H9 (cell line): ENCODE measurements around the gene RAD51. TPM values are rescaled to one million over a fixed set of nuclear protein-coding genes. Genes with fewer than 3 reads are reported as not detected.

Experiments used
- DNase-seq: peaks from one replicate; pipeline ENCODE4 v3.0.0-alpha.2; 2017
- H2AFZ ChIP-seq: one replicate; pipeline ENCODE4 v1.6.1; 2013; ENCODE audit warnings: mild to moderate bottlenecking, low read length, control low read depth, moderate library complexity
- H2AK5ac ChIP-seq: 2 replicates; pipeline ENCODE4 v1.6.1; 2013; ENCODE audit warnings: low read length, control low read depth, mixed read lengths; ENCODE audit not compliant: insufficient read length
- H2BK120ac ChIP-seq: one replicate; pipeline ENCODE4 v1.6.1; 2013; ENCODE audit warnings: low read depth, mild to moderate bottlenecking, low read length, control low read depth, inconsistent platforms; ENCODE audit not compliant: poor library complexity, severe bottlenecking
- H2BK12ac ChIP-seq: 2 replicates; pipeline ENCODE4 v1.6.1; 2013; ENCODE audit warnings: low read length, control low read depth, mixed read lengths, low read depth; ENCODE audit not compliant: insufficient read length
- H2BK15ac ChIP-seq: 2 replicates; pipeline ENCODE4 v1.6.1; 2013; ENCODE audit warnings: low read depth, low read length, control low read depth
- H2BK20ac ChIP-seq: one replicate; pipeline ENCODE4 v1.6.1; 2013; ENCODE audit warnings: low read depth, mild to moderate bottlenecking, low read length, control low read depth, inconsistent platforms; ENCODE audit not compliant: poor library complexity, severe bottlenecking
- H2BK5ac ChIP-seq: 2 replicates; pipeline ENCODE4 v1.6.1; 2013; ENCODE audit warnings: low read length, control low read depth, mixed read lengths; ENCODE audit not compliant: insufficient read length
- H3K14ac ChIP-seq: 2 replicates; pipeline ENCODE4 v1.6.1; 2013; ENCODE audit warnings: low read length, control low read depth; ENCODE audit not compliant: insufficient read depth
- H3K18ac ChIP-seq: 2 replicates; pipeline ENCODE4 v1.6.1; 2013; ENCODE audit warnings: low read depth, mild to moderate bottlenecking, mixed read lengths, low read length, control low read depth; ENCODE audit not compliant: insufficient read length
- H3K23ac ChIP-seq: 2 replicates; pipeline ENCODE4 v1.6.1; 2013; ENCODE audit warnings: low read length, control low read depth, mixed read lengths, low read depth; ENCODE audit not compliant: insufficient read length
- H3K23me2 ChIP-seq: 2 replicates; pipeline ENCODE4 v1.6.1; 2013; ENCODE audit warnings: low read depth, mild to moderate bottlenecking, mixed read lengths, low read length, control low read depth; ENCODE audit not compliant: insufficient read length, poor library complexity, severe bottlenecking
- H3K27ac ChIP-seq: 2 replicates; pipeline ENCODE4 v1.5.1; 2013; ENCODE audit warnings: low read length, control low read depth, mixed read lengths, low read depth; ENCODE audit not compliant: insufficient read length
- H3K27me3 ChIP-seq: 2 replicates; pipeline ENCODE4 v1.6.1; 2013; ENCODE audit warnings: low read length, control low read depth, inconsistent platforms; ENCODE audit not compliant: insufficient read depth
- H3K4ac ChIP-seq: 2 replicates; pipeline ENCODE4 v1.6.1; 2013; ENCODE audit warnings: low read depth, mild to moderate bottlenecking, control low read depth, inconsistent platforms, low read length, moderate library complexity
- H3K4me1 ChIP-seq: 2 replicates; pipeline ENCODE4 v1.6.1; 2013; ENCODE audit warnings: low read length, control low read depth, inconsistent platforms; ENCODE audit not compliant: insufficient read depth
- H3K4me2 ChIP-seq: 2 replicates; pipeline ENCODE4 v1.6.1; 2013; ENCODE audit warnings: low read length, control low read depth, mixed read lengths; ENCODE audit not compliant: insufficient read length, insufficient read depth
- H3K56ac ChIP-seq: 2 replicates; pipeline ENCODE4 v1.6.1; 2013; ENCODE audit warnings: low read depth, mild to moderate bottlenecking, mixed read lengths, low read length, control low read depth; ENCODE audit not compliant: insufficient read length
- H3K79me1 ChIP-seq: 2 replicates; pipeline ENCODE4 v1.6.1; 2013; ENCODE audit warnings: low read depth, mild to moderate bottlenecking, moderate library complexity, low read length, control low read depth, inconsistent platforms; ENCODE audit not compliant: insufficient read depth, poor library complexity, severe bottlenecking
- H3K79me2 ChIP-seq: 2 replicates; pipeline ENCODE4 v1.6.1; 2013; ENCODE audit warnings: low read length, control low read depth, inconsistent platforms; ENCODE audit not compliant: insufficient read depth
- H3K9ac ChIP-seq: 2 replicates; pipeline ENCODE4 v1.6.1; 2013; ENCODE audit warnings: low read length, control low read depth, mixed read lengths; ENCODE audit not compliant: insufficient read length; ENCODE audit errors: extremely low read depth
- H3K9me3 ChIP-seq: one replicate; pipeline ENCODE4 v1.6.1; 2013; ENCODE audit warnings: low read depth, low read length, inconsistent platforms; ENCODE audit not compliant: control insufficient read depth
- H3T11ph ChIP-seq: one replicate; pipeline ENCODE4 v1.6.1; 2013; ENCODE audit warnings: mild to moderate bottlenecking, low read length, control low read depth, inconsistent platforms
- H4K20me1 ChIP-seq: one replicate; pipeline ENCODE4 v1.6.1; 2013; ENCODE audit not compliant: control insufficient read depth, insufficient read length, insufficient read depth
- H4K5ac ChIP-seq: 2 replicates; pipeline ENCODE4 v1.6.1; 2013; ENCODE audit warnings: low read depth, mild to moderate bottlenecking, mixed read lengths, low read length, control low read depth; ENCODE audit not compliant: insufficient read length
- H4K8ac ChIP-seq: replicated peaks from 2 replicates; pipeline ENCODE4 v1.6.1; 2013; ENCODE audit warnings: low read length, control low read depth, mixed read lengths, low read depth; ENCODE audit not compliant: insufficient read length
- H4K91ac ChIP-seq: 2 replicates; pipeline ENCODE4 v1.6.1; 2013; ENCODE audit warnings: low read depth, mild to moderate bottlenecking, moderate library complexity, mixed read lengths, low read length, control low read depth; ENCODE audit not compliant: insufficient read length
- H3K27ac Mint-ChIP-seq, 3 experiments: 2 replicates in 2 of 3; 3 replicates in 1 of 3; pipeline ENCODE4 v1.8.0; 2020 to 2021; ENCODE audit warnings: mixed read lengths in 3 of 3, mild to moderate bottlenecking in 1 of 3, moderate library complexity in 1 of 3
- H3K27me3 Mint-ChIP-seq: 2 replicates; pipeline ENCODE4 v1.8.0; 2021; ENCODE audit warnings: low read depth, mild to moderate bottlenecking, moderate library complexity, mixed read lengths
- H3K36me3 Mint-ChIP-seq, 3 experiments: 2 replicates in 2 of 3; 3 replicates in 1 of 3; pipeline ENCODE4 v1.8.0; 2020 to 2021; ENCODE audit warnings: low read depth in 3 of 3, mixed read lengths in 3 of 3; ENCODE audit not compliant: insufficient read depth in 1 of 3
- H3K4me1 Mint-ChIP-seq, 2 experiments: 2 replicates each; pipeline ENCODE4 v1.8.0; 2020; ENCODE audit warnings: mixed read lengths in 2 of 2
- H3K4me3 Mint-ChIP-seq, 2 experiments: 2 replicates in 1 of 2; 3 replicates in 1 of 2; pipeline ENCODE4 v1.8.0; 2020 to 2021; ENCODE audit warnings: mild to moderate bottlenecking in 2 of 2, mixed read lengths in 2 of 2, moderate library complexity in 1 of 2
- H3K9me3 Mint-ChIP-seq, 2 experiments: 2 replicates in 1 of 2; 3 replicates in 1 of 2; pipeline ENCODE4 v1.8.0; 2020; ENCODE audit warnings: mild to moderate bottlenecking in 2 of 2, mixed read lengths in 2 of 2, moderate library complexity in 1 of 2
- CTCF ChIP-seq: fragments of 200-600 bp; sonication (generic); conservative IDR thresholded peaks from 3 replicates; pipeline ENCODE4 v1.8.0; 2021; ENCODE audit warnings: antibody characterized with exemption, mild to moderate bottlenecking
- WGBS: extraction: QIAGEN DNeasy Blood & Tissue Kit; methylation state at CpG from one replicate; pipeline ENCODE4 v1.1.7; 2013; ENCODE audit warnings: missing lambda C conversion rate, low lambda C conversion rate, mixed read lengths; ENCODE audit not compliant: insufficient read length; ENCODE audit errors: extremely low coverage; 5-methylcytosine and 5-hydroxymethylcytosine counted together
- total RNA-seq: library from RNA; stranded (reverse); gene quantifications from 2 replicates; pipeline ENCODE4 v1.2.1, GENCODE V29; 2021

Gene RAD51
- total RNA-seq, 1 experiment from 2014 or later = 39.2 TPM

- Histone ChIP-seq H3K56ac (no peak overlapping the region), H3K79me2 (no peaks in the 10 kb centered on the region), H3K18ac (no peak overlapping the region), H4K8ac (no peak overlapping the region), H3T11ph (no peak overlapping the region), H4K20me1 (no peaks in the 10 kb centered on the region), H2BK20ac (no peak overlapping the region), H3K9me3 (no peaks in the 10 kb centered on the region), H3K23me2 (no peaks in the 10 kb centered on the region), H4K5ac (no peak overlapping the region), H3K14ac (no peak overlapping the region), H3K4me1 (no peaks in the 10 kb centered on the region), H2BK5ac (no peak overlapping the region), H2BK15ac (no peak overlapping the region), H2BK12ac (no peak overlapping the region), H3K4me2 (no peak overlapping the region), H3K4ac (no peak overlapping the region), H4K91ac (no peak overlapping the region), H2BK120ac (no peak overlapping the region), H2AFZ (no peak overlapping the region), H3K27ac (no peak overlapping the region), H3K27me3 (no peaks in the 10 kb centered on the region), H3K9ac (no peak overlapping the region), H2AK5ac (no peak overlapping the region), H3K23ac (no peak overlapping the region), H3K79me1 (no peaks in the 10 kb centered on the region)
- peaks cover 9 to 49% (median 36%) of the 10 kb centered on the region in 3 experiments; a peak in 6 of 7 replicates for H3K36me3 Mint-ChIP-seq
- no peak for TF ChIP-seq CTCF
- H3K9me3 Mint-ChIP-seq = no peaks in the 10 kb centered on the region
- H3K27ac Mint-ChIP-seq = peak overlapping the region in 1 of 3 experiments; percentile 7; a peak in 2 of 7 replicates
- no CpG with 5 or more reads among the region's 4 CpGs for WGBS
- H3K27me3 Mint-ChIP-seq = no peaks in the 10 kb centered on the region
- DNase-seq = no peak
- H3K4me3 Mint-ChIP-seq = no peak overlapping the region
- H3K4me1 Mint-ChIP-seq = no peaks in the 10 kb centered on the region
Measured at GRCh38 chr15:40722354-40722753, 27.4 kb downstream of the RAD51 start.
